HG03432 (cell line): ENCODE data around the gene KIAA1586.
A peak's percentile ranks its signal among the peaks of the same experiment; 100 is the strongest.
"Not testable (repeated sequence)": the region's sequence is repeated elsewhere in the genome, so short reads cannot be mapped to it uniquely, and the experiment has no call there.

Experiments used
- ATAC-seq: cut with Tn5 transposase; IDR thresholded peaks from one replicate; pipeline ENCODE4 v1.9.1; 2021; ENCODE audit warnings: mild to moderate bottlenecking, moderate library complexity; ENCODE audit not compliant: unreplicated experiment

KIAA1586 gene

GRCh38 chr6:57046332-57047256, at the start of gene KIAA1586:
Gene KIAA1586 (plus strand): TSS chr6:57046693. CDS start chr6:57046756, 63 bp downstream.
- peak; percentile 97 for ATAC-seq

DNA sequence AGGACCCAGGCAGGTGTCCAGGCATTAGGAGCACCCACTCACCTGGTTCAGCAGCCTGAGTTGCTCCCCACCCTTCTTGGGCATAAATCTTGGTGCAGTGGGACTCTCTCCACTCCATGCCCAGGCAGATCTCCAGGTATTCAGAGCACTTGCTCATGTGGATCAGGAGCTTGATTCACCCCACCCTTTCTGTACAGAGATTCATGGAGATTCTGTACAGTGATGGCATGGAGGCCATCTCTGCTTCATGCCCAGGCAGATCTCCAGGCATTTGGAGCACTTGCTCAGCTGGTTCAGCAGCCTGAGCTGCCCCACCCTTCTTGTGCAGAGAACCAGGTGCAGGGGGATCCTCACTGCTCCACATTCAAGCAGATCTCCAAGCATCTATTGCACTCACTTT, 47.4 kb upstream of the KIAA1586 start:
- no peak for ATAC-seq

GRCh38 chr6:56999748-57000147, 46.7 kb upstream of the KIAA1586 start:
- ATAC-seq = not testable (repeated sequence)

GRCh38 chr6:57002197-57002596, 44.3 kb upstream of the KIAA1586 start:
- ATAC-seq = no peak

- no peak for ATAC-seq
Measured at GRCh38 chr6:57004292-57004691, 42.2 kb upstream of the KIAA1586 start.

DNA sequence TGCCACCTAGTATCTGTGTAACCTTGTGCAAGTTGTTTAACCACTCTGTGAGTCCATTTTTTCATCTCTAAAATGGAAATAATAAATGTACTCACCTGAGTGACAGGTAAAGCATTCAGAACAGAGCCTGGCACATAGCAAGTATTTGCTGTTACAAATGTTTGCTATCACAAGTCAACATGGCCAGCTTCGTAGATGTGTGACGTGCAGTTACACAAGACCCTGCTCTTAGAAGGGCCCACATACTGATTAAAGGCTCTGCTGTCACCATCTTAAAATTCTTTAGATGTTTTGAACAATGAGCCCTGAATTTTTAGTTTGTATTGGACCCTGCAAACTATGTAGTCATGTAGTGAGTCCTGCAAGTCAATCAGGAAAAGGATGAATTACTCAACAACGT, 40.4 kb upstream of the KIAA1586 start:
- ATAC-seq = no peak

GRCh38 chr6:57008069-57008468, 38.4 kb upstream of the KIAA1586 start:
- not testable (repeated sequence) for ATAC-seq

DNA sequence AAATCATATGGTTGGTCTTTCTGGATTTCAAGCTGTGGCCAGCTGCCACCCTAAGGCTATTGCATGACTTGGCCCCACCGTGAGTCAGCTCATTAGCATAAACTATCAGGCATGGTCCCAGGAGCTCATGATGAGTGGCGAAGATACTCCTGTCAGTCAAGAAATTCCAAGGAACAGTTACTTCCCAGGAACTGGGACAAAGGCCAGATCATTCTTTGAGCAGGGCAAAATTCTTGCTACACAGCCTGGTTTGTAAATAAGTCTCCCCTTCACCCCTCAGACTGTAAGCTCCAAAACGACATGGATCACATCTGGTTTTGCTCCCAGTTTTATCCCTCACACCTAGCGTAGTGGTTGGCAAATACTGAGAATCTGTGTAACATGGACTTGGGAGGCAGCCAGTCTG, 33.0 kb upstream of the KIAA1586 start:
- no peak for ATAC-seq

DNA sequence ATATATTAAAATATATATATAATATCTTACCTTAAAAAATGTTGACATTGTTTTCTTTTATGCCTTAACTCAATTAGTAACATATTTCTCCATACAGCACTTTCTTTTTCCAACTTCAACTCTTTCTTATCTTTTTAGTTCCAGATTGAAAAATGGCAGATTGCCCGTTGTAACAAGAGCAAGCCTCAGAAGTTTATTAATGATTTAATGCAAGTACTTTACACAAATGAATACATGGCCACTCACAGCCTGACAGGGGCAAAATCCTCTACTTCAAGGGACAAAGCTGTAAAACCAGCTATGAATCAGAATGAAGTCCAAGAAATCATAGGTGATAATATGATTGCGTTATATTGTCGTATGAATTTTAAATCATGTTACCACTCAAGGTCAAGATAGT, 29.4 kb upstream of the KIAA1586 start:
- no peak for ATAC-seq

DNA sequence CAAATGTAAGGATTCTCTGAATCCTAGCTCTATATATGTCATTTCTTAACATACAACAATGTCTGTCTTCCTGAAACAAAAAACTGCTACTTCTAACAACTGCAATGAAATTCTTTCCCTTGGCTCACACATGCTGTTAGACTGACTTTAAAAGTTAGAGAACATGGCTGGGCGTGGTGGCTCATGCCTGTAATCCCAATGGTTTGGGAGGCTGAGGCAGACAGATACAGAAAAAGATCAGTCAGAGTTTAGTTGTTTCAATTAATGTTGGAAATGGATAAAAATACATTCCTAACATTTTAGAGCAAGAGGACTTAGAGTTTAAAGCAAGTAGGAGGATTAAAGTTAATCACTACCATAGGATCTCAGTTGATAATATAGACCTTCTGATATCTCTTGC, 28.7 kb upstream of the KIAA1586 start:
- no peak for ATAC-seq

DNA sequence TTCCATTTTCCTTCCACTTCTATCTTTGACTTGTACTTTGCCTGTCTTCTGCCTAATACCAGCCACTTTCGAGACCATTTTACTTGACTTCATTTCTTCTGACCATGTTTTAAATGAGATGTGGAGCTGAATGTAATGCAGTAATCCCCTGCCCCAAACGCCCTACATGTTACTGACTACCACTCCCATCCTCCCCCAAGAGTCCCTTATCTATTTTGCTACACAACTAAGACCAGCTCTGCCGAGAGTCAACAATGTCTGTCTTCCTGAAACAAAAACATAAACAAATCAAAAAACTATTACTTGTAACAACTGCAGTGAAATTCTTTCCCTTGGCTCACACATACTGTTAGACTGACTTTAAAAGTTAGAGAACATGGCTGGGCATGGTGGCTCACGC, 27.1 kb upstream of the KIAA1586 start:
- ATAC-seq = no peak

GRCh38 chr6:57021086-57021720, 25.3 kb upstream of the KIAA1586 start:
- peak; percentile 93 for ATAC-seq

DNA sequence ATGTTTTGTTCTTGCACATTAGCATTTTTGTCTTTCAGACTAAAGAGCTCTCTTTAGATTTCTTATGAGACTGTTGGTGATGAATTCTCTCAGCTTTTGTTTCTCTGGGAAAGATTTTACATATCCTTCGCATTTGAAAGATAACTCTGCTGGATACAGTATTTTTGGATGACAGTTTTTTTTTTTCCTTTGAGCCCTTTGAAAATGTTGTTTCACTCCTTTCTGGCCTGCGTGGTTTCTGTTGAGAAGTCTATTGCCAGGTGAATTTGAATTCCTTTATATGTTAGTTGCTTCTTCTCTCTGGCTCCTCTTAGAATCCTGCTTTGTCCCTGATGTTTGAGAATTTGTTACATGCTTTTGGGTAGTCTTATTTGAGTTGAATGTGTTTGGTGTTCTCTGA, 22.2 kb upstream of the KIAA1586 start:
- no peak for ATAC-seq

- no peak for ATAC-seq
Measured at GRCh38 chr6:57024775-57025174, 21.7 kb upstream of the KIAA1586 start.

- no peak for ATAC-seq
Measured at GRCh38 chr6:57026001-57026400, 20.5 kb upstream of the KIAA1586 start.

DNA sequence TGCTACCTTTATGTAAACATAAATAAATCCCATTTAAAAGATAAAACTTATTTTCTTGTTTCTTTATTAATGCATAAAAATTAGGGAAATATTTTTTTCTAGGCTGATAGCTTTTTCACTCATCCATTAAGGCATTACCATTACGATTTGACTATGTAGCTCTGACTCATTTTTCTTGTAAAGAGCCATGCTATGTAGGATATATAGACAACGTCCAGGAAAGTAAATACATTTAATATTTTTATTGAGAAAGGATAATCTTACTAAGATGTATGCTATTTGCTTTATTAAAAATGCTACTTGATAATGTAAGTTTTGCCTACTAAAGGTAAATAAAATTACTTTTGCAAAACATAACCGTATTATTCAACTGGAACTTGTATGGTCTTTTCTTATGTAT, 19.2 kb upstream of the KIAA1586 start:
- ATAC-seq = no peak

DNA sequence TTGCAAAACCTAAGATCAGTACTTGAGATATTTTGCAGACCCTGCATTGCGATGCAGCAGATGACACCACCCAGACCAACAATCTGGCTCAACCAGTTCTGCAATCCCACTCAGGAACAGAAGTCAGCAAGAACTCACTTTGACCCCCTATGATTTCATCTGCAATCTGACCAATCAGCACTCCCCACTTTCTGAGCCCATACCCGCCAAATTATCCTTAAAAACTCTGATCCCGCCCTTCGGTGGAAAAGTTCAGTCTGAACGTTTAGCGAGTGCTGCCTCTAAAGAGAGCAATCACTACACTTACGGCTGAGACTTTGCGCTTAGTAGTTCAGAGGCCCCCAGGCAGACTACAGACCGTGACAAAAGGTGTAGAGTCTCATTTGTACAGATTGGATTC, 17.3 kb upstream of the KIAA1586 start:
- no peak for ATAC-seq

- no peak for ATAC-seq
Measured at GRCh38 chr6:57033228-57033627, 13.3 kb upstream of the KIAA1586 start.

- ATAC-seq = no peak
Measured at GRCh38 chr6:57035549-57035948, 10.9 kb upstream of the KIAA1586 start.

- ATAC-seq = no peak
Measured at GRCh38 chr6:57038906-57039305, 7.6 kb upstream of the KIAA1586 start.

- no peak for ATAC-seq
Measured at GRCh38 chr6:57040011-57040410, 6.5 kb upstream of the KIAA1586 start.

- not testable (repeated sequence) for ATAC-seq
Measured at GRCh38 chr6:57044061-57044460, 2.4 kb upstream of the KIAA1586 start.
